Measurements from ENCODE around the gene SYNGR1.
"Not testable (repeated sequence)": the region's sequence is repeated elsewhere in the genome, so short reads cannot be mapped to it uniquely, and the experiment has no call there.

SYNGR1 gene

GRCh38 chr22:39317084-39317774, 32.6 kb upstream of the SYNGR1 start:
- DNase-seq, result no peak

GRCh38 chr22:39317775-39318506, 31.9 kb upstream of the SYNGR1 start:
- DNase-seq, result no peak

GRCh38 chr22:39318507-39319283, 31.1 kb upstream of the SYNGR1 start:
- DNase-seq, result no peak

- peak; percentile 98 for DNase-seq
These were observed 30.3 kb upstream of the SYNGR1 start, which contains the start of gene RPL3 for GRCh38 chr22:39319284-39320022. TSS of gene RPL3 (minus strand) at chr22:39319623. CDS start at chr22:39319597, 26 bp downstream.

- DNase-seq, result not testable (repeated sequence)
These were observed 29.2 kb upstream of the SYNGR1 start for GRCh38 chr22:39320616-39321029.

- DNase-seq, result no peak
These were observed 24.3 kb upstream of the SYNGR1 start for GRCh38 chr22:39325392-39325932.

GRCh38 chr22:39327995-39328754, 21.6 kb upstream of the SYNGR1 start:
- DNase-seq, result no peak

GRCh38 chr22:39330553-39330952, 19.2 kb upstream of the SYNGR1 start:
- DNase-seq, result not testable (repeated sequence)

- DNase-seq, result no peak
These were observed 17.2 kb upstream of the SYNGR1 start for GRCh38 chr22:39332441-39333064.

- no peak for DNase-seq
These were observed 13.4 kb upstream of the SYNGR1 start for GRCh38 chr22:39336411-39336810.

GRCh38 chr22:39339775-39340174, 10.0 kb upstream of the SYNGR1 start:
- DNase-seq, result not testable (repeated sequence)

GRCh38 chr22:39341179-39341578, 8.6 kb upstream of the SYNGR1 start:
- no peak for DNase-seq

- DNase-seq, result peak; percentile 36
These were observed 6.3 kb upstream of the SYNGR1 start for GRCh38 chr22:39343259-39344045.

- DNase-seq, result no peak
These were observed 5.8 kb upstream of the SYNGR1 start for GRCh38 chr22:39344046-39344390.

GRCh38 chr22:39345231-39345630, 4.6 kb upstream of the SYNGR1 start:
- DNase-seq, result no peak

GRCh38 chr22:39348909-39349505, 784 bp upstream of the SYNGR1 start:
- DNase-seq, result no peak

- DNase-seq, result peak; percentile 29
These were observed 255 bp upstream of the SYNGR1 start for GRCh38 chr22:39349506-39349966.

- no peak for DNase-seq
These were observed 1.2 kb downstream of the SYNGR1 start for GRCh38 chr22:39350757-39351688.
